Upper lobe of right lung (tissue), 1 donor: Measurements from ENCODE around the gene ADAP2. TPM values are rescaled to one million over a fixed set of nuclear protein-coding genes. Genes with fewer than 3 reads are reported as not detected.

Experiments
- ATAC-seq: fragments of 200-7000 bp; cut with Tn5 transposase; one replicate; pipeline ENCODE4 v1.9.1; 2020; ENCODE audit warnings: mild to moderate bottlenecking, moderate library complexity
- DNase-seq: peaks from one replicate; pipeline ENCODE4 v3.0.0-alpha.2; 2020
- H3K27ac ChIP-seq: fragments of 200-600 bp; one replicate; pipeline ENCODE4 v1.8.0; 2022
- H3K27me3 ChIP-seq: fragments of 200-600 bp; one replicate; pipeline ENCODE4 v1.8.0; 2022; ENCODE audit warnings: mild to moderate bottlenecking
- H3K36me3 ChIP-seq: fragments of 200-600 bp; one replicate; pipeline ENCODE4 v1.8.0; 2022
- H3K4me1 ChIP-seq: fragments of 200-600 bp; one replicate; pipeline ENCODE4 v1.8.0; 2022
- H3K4me3 ChIP-seq: fragments of 200-600 bp; one replicate; pipeline ENCODE4 v1.8.0; 2022; ENCODE audit warnings: mild to moderate bottlenecking
- H3K9me3 ChIP-seq: fragments of 200-600 bp; one replicate; pipeline ENCODE4 v1.8.0; 2022
- intact Hi-C: fragments of 100-400 bp; cut with DNase I; formaldehyde crosslinking; loops from one replicate; pipeline ENCODE4 v1.11.0; 2022
- total RNA-seq: library from RNA; stranded (reverse); fragmentation: NEBNext Ultra II Directional; extraction: Animal tissue kit (Norgen Biotek cat#: 25700); gene quantifications from one replicate; pipeline ENCODE4 v1.2.1, GENCODE V29; 2021
- TF ChIP-seq, protein P1 (sequence below): fragments of 200-600 bp; IDR thresholded peaks from one replicate; pipeline ENCODE4 v1.8.0; 2022; ENCODE audit warnings: antibody characterized with exemption
- donor health status: DM: no; HTN: yes; CAD: no; lungs with severe emphysema.

ADAP2 gene
- total RNA-seq, 1 donor from 2014 or later: 19.8 TPM

DNA sequence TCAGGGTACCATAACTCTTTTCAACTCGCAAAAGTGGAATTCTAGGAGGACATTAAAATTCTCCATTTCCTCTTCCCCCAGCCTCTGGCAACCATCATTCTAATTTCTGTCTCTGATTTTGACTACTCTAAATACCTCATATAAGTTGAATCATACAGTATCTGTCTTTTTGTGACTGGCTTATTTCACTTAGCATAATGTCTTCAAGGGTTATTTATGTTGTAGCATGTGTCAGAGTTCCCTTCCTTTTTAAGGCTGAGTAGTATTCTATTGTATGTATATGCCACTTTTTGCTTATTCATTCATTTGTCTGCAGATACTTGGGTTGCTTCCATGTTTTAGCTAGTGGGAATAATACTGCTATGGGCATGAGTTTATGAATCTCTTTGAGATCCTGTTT is 61.1 kb downstream of the ADAP2 start:
- Histone ChIP-seq H3K4me1 (no peaks in the 10 kb centered on the region), H3K27ac (no peak overlapping the region), H3K36me3 (peaks cover 23% of the 10 kb centered on the region), H3K9me3 (no peaks in the 10 kb centered on the region), H3K27me3 (no peaks in the 10 kb centered on the region), H3K4me3 (no peak overlapping the region)
- intact Hi-C loops: no loop called here
- no peak for DNase-seq
- no peak for ATAC-seq
- TF ChIP-seq, protein P1, sequence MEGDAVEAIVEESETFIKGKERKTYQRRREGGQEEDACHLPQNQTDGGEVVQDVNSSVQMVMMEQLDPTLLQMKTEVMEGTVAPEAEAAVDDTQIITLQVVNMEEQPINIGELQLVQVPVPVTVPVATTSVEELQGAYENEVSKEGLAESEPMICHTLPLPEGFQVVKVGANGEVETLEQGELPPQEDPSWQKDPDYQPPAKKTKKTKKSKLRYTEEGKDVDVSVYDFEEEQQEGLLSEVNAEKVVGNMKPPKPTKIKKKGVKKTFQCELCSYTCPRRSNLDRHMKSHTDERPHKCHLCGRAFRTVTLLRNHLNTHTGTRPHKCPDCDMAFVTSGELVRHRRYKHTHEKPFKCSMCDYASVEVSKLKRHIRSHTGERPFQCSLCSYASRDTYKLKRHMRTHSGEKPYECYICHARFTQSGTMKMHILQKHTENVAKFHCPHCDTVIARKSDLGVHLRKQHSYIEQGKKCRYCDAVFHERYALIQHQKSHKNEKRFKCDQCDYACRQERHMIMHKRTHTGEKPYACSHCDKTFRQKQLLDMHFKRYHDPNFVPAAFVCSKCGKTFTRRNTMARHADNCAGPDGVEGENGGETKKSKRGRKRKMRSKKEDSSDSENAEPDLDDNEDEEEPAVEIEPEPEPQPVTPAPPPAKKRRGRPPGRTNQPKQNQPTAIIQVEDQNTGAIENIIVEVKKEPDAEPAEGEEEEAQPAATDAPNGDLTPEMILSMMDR: no peak

- H3K36me3 ChIP-seq: peaks cover 65% of the 10 kb centered on the region
These were observed 68.7 kb downstream of the ADAP2 start for GRCh38 chr17:30990458-30990857.

DNA sequence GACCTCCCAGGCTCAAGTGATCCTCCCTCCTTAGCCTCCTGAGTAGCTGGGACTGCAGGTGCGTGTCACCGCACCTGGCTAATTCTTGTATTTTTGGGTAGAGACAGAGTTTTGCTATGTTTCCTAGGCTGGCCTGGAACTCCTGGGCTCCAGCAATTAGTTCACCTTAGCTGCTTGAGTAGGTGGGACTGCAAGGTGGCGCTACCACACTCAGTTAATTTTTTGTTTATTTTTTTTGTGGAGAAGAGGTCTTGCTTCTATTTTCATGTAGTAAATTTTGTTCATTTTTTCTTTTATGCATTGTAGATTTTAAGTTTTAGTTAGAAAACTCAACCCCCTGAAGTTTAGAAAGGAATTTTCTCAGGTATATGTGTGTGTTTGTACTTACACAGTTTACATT is 70.8 kb downstream of the ADAP2 start:
- H3K27ac ChIP-seq: no peak overlapping the region
- peaks cover 71% of the 10 kb centered on the region for H3K36me3 ChIP-seq
- intact Hi-C loops: no loop called here
- H3K9me3 ChIP-seq: no peaks in the 10 kb centered on the region
- H3K4me3 ChIP-seq: no peak overlapping the region
- DNase-seq (no peak), ATAC-seq (no peak)
- TF ChIP-seq, protein P1: no peak
- H3K27me3 ChIP-seq: no peaks in the 10 kb centered on the region
- H3K4me1 ChIP-seq: no peaks in the 10 kb centered on the region

More at GRCh38 chr17:30990458-30990857, 68.7 kb downstream of the ADAP2 start:
- TF ChIP-seq, protein P1: no peak
- ATAC-seq: no peak
- no peak overlapping the region for H3K27ac ChIP-seq
- H3K4me3 ChIP-seq: no peak overlapping the region
- H3K4me1 ChIP-seq: no peaks in the 10 kb centered on the region
- intact Hi-C loops: no loop called here
- no peaks in the 10 kb centered on the region for H3K9me3 ChIP-seq
- no peak for DNase-seq
- H3K27me3 ChIP-seq: no peaks in the 10 kb centered on the region

DNA sequence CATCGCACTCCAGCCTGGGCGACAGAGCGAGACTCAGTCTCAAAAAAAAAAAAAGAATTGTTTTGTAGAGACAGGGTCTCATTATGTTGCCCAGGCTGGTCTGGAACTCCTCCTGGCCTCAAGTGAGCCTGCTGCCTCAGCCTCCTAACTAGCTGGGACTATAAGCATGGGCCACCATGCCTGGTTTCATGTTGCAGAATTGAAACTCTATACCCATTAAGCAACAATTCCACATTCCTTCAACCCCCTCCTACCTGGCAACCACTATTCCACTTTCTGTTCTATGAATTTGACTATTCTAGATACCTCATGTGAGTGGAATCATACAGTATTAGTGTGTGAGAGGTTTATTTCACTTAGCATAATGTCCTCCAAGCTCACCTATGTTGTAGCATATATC is 73.6 kb downstream of the ADAP2 start:
- Histone ChIP-seq H3K9me3 (no peaks in the 10 kb centered on the region), H3K27me3 (no peaks in the 10 kb centered on the region), H3K4me3 (no peak overlapping the region), H3K36me3 (peaks cover 80% of the 10 kb centered on the region), H3K4me1 (no peaks in the 10 kb centered on the region), H3K27ac (no peak overlapping the region)
- no peak for DNase-seq
- TF ChIP-seq, protein P1: no peak
- intact Hi-C loops: no loop called here
- ATAC-seq: no peak

DNA sequence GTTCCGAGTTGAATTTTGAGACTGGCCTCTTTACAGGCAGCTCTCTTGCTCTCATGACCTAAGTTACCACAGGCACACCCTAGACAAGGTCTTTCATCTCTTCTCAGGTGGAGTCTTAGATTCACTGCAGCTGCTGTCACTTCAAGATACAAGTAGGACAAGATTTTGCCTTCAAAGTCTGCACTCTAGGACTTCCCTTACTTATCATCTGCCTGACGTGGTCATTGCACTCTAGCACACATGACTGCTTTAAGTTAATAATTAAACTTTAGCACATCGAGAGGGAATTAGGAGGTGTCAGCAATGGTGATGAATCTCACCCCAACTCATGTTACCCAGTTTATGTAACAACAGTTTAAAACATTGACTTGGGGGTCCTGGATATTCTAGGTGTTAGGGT is 74.7 kb downstream of the ADAP2 start:
- H3K4me1 ChIP-seq: no peaks in the 10 kb centered on the region
- no peaks in the 10 kb centered on the region for H3K27me3 ChIP-seq
- intact Hi-C loops: no loop called here
- no peak overlapping the region for H3K27ac ChIP-seq
- H3K4me3 ChIP-seq: no peak overlapping the region
- TF ChIP-seq, protein P1: no peak
- DNase-seq (no peak), ATAC-seq (no peak)
- H3K36me3 ChIP-seq: peaks cover 89% of the 10 kb centered on the region
- H3K9me3 ChIP-seq: no peaks in the 10 kb centered on the region

- Histone ChIP-seq H3K27me3 (no peaks in the 10 kb centered on the region), H3K9me3 (no peaks in the 10 kb centered on the region), H3K36me3 (peaks cover 86% of the 10 kb centered on the region), H3K27ac (no peak overlapping the region), H3K4me1 (no peaks in the 10 kb centered on the region), H3K4me3 (no peak overlapping the region)
- intact Hi-C loops: no loop called here
- DNase-seq: no peak
- no peak for ATAC-seq
- TF ChIP-seq, protein P1: no peak
These were observed 75.5 kb downstream of the ADAP2 start for GRCh38 chr17:30997270-30997669.
